HG03575 (cell line): ENCODE results near the gene SLC10A4.

Experiments
- ATAC-seq: cut with Tn5 transposase; IDR thresholded peaks from one replicate; pipeline ENCODE4 v1.9.1; 2021; ENCODE audit not compliant: unreplicated experiment, insufficient number of reproducible peaks, low FRiP score; ENCODE audit errors: extremely low read depth

SLC10A4 gene

GRCh38 chr4:48483777-48484493 is 792 bp downstream of the SLC10A4 start:
- no peak for ATAC-seq

GRCh38 chr4:48484494-48485168 is 1.5 kb downstream of the SLC10A4 start:
- no peak for ATAC-seq

GRCh38 chr4:48489683-48490011 is 6.5 kb downstream of the SLC10A4 start:
- no peak for ATAC-seq

GRCh38 chr4:48490012-48490679 is 7.0 kb downstream of the SLC10A4 start, which contains the start of gene ZAR1:
Gene ZAR1, plus strand, starts transcription at chr4:48490252. Its CDS starts 40 bp downstream, at chr4:48490292.
- ATAC-seq: no peak

GRCh38 chr4:48490680-48491513 is 7.8 kb downstream of the SLC10A4 start:
- no peak for ATAC-seq

- no peak for ATAC-seq
Observed at GRCh38 chr4:48491514-48492176, 8.5 kb downstream of the SLC10A4 start.

- ATAC-seq: no peak
Observed at GRCh38 chr4:48493452-48494100, 10.4 kb downstream of the SLC10A4 start.

GRCh38 chr4:48495941-48496340 is 12.8 kb downstream of the SLC10A4 start:
- no peak for ATAC-seq

GRCh38 chr4:48498895-48499294 is 15.8 kb downstream of the SLC10A4 start:
- no peak for ATAC-seq

GRCh38 chr4:48499551-48500066 is 16.5 kb downstream of the SLC10A4 start:
- peak; percentile 72 for ATAC-seq

- no peak for ATAC-seq
Observed at GRCh38 chr4:48503233-48504025, 20.3 kb downstream of the SLC10A4 start.

GRCh38 chr4:48504026-48504330 is 20.8 kb downstream of the SLC10A4 start:
- ATAC-seq: no peak

- no peak for ATAC-seq
Observed at GRCh38 chr4:48504352-48504751, 21.2 kb downstream of the SLC10A4 start.

- ATAC-seq: no peak
Observed at GRCh38 chr4:48506716-48507115, 23.6 kb downstream of the SLC10A4 start.

- ATAC-seq: no peak
Observed at GRCh38 chr4:48509543-48509942, 26.4 kb downstream of the SLC10A4 start.

- no peak for ATAC-seq
Observed at GRCh38 chr4:48518143-48518542, 35.0 kb downstream of the SLC10A4 start.

- no peak for ATAC-seq
Observed at GRCh38 chr4:48526406-48526805, 43.3 kb downstream of the SLC10A4 start.

GRCh38 chr4:48538358-48538757 is 55.2 kb downstream of the SLC10A4 start:
- no peak for ATAC-seq
